DND-41 (cell line): ENCODE results near the gene METAP1D.

Source experiments
- ATAC-seq: fragments of 200-7000 bp; cut with Tn5 transposase; 3 replicates; pipeline ENCODE4 v1.9.1; 2021; ENCODE audit warnings: low read depth; ENCODE audit not compliant: insufficient read depth
- DNase-seq: peaks from one replicate; pipeline ENCODE4 v3.0.0-alpha.2; 2020
- H2AFZ ChIP-seq: 2 replicates; pipeline ENCODE4 v1.6.0; 2012; ENCODE audit warnings: low read depth, low read length
- H3K27ac ChIP-seq: 2 replicates; pipeline ENCODE4 v1.5.1; 2012; ENCODE audit warnings: low read length, inconsistent platforms
- H3K27me3 ChIP-seq: fragments of 200-600 bp; sonication (generic); 2 replicates; pipeline ENCODE4 v1.6.0; 2012; ENCODE audit warnings: low read length, mild to moderate bottlenecking, inconsistent platforms; ENCODE audit not compliant: insufficient read depth, poor library complexity
- H3K36me3 ChIP-seq: 2 replicates; pipeline ENCODE4 v1.5.1; 2012; ENCODE audit warnings: low read length, inconsistent platforms; ENCODE audit not compliant: insufficient read depth
- H3K4me1 ChIP-seq: 2 replicates; pipeline ENCODE4 v1.5.1; 2012; ENCODE audit warnings: mild to moderate bottlenecking, low read length; ENCODE audit not compliant: insufficient read depth
- H3K4me2 ChIP-seq: 2 replicates; pipeline ENCODE4 v1.6.0; 2012; ENCODE audit warnings: mild to moderate bottlenecking, moderate library complexity, low read length, inconsistent platforms; ENCODE audit not compliant: insufficient read depth
- H3K4me3 ChIP-seq, 2 experiments: fragments of 200-600 bp in 1 of 2; shearing (Covaris generic) in 1 of 2; 2 replicates each; pipeline ENCODE4 v1.5.1; 2012 to 2016; ENCODE audit warnings: inconsistent platforms in 2 of 2, low read length in 2 of 2, mild to moderate bottlenecking in 2 of 2, low read depth in 1 of 2, moderate library complexity in 1 of 2
- H3K79me2 ChIP-seq: 2 replicates; pipeline ENCODE4 v1.6.0; 2012; ENCODE audit warnings: low read length, inconsistent platforms; ENCODE audit not compliant: insufficient read depth
- H3K9ac ChIP-seq: 2 replicates; pipeline ENCODE4 v1.6.0; 2012; ENCODE audit warnings: low read depth, mild to moderate bottlenecking, inconsistent platforms, low read length, moderate library complexity
- H3K9me3 ChIP-seq: 2 replicates; pipeline ENCODE4 v1.5.1; 2012; ENCODE audit warnings: low read length, moderate library complexity, mild to moderate bottlenecking, inconsistent platforms; ENCODE audit not compliant: insufficient read depth, severe bottlenecking
- H4K20me1 ChIP-seq: 2 replicates; pipeline ENCODE4 v1.6.0; 2012; ENCODE audit warnings: low read length; ENCODE audit not compliant: insufficient read depth
- EZH2 ChIP-seq: IDR thresholded peaks from 3 replicates; pipeline ENCODE4 v1.6.1; 2012; ENCODE audit warnings: borderline replicate concordance, low read depth, mild to moderate bottlenecking, moderate library complexity, low read length, inconsistent platforms; ENCODE audit not compliant: severe bottlenecking
- TF ChIP-seq, protein P1 (sequence below): IDR thresholded peaks from 2 replicates; pipeline ENCODE4 v1.5.1; 2012; ENCODE audit warnings: borderline replicate concordance, low read length, moderate library complexity, mild to moderate bottlenecking; ENCODE audit not compliant: poor library complexity, severe bottlenecking; ENCODE audit errors: extremely low read depth

Gene METAP1D

DNA sequence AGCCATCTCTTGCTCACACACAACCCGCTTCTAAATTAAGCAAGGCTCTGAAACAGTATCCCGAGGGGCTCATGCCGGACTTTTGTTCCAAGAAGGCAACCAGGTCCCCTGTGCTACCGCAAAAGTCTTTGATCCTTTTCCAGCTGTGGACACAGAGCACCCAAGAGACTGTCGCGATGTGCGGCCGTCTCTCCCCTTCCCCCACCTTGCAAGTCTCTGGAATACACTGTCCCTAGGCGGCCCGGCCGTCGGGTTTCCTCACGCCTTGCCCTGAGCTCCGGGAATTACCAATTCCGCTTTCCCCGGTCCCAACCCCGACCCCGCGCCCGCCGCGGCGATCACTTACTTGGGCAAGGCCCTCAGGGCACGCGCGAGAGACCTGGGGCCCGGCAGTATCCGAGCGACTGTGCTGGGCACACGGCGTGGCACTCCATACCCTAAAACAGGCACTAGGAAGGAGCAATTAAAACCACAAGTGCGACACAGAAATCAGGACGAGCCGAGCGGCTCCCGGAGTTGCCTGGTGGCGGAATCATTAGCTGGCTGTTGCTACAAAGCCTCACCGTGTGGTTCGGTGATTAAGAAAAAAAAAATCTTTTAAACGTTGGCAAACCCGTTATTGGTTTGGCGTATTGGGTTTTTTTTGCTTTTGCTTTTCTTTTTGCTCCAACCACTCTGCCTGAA, 83.3 kb downstream of the METAP1D start:
- Histone ChIP-seq H3K27ac (no peak overlapping the region), H3K36me3 (peaks cover 3% of the 10 kb centered on the region; the same call in 1 of the 2 replicates), H3K4me3 (no peak overlapping the region), H3K4me2 (no peak overlapping the region), H2AFZ (no peak overlapping the region), H3K9me3 (no peaks in the 10 kb centered on the region), H3K27me3 (no peaks in the 10 kb centered on the region), H3K9ac (no peak overlapping the region), H4K20me1 (no peaks in the 10 kb centered on the region), H3K4me1 (peaks cover 20% of the 10 kb centered on the region), H3K79me2 (no peaks in the 10 kb centered on the region)
- ATAC-seq, result no peak
- TF ChIP-seq, protein P1, sequence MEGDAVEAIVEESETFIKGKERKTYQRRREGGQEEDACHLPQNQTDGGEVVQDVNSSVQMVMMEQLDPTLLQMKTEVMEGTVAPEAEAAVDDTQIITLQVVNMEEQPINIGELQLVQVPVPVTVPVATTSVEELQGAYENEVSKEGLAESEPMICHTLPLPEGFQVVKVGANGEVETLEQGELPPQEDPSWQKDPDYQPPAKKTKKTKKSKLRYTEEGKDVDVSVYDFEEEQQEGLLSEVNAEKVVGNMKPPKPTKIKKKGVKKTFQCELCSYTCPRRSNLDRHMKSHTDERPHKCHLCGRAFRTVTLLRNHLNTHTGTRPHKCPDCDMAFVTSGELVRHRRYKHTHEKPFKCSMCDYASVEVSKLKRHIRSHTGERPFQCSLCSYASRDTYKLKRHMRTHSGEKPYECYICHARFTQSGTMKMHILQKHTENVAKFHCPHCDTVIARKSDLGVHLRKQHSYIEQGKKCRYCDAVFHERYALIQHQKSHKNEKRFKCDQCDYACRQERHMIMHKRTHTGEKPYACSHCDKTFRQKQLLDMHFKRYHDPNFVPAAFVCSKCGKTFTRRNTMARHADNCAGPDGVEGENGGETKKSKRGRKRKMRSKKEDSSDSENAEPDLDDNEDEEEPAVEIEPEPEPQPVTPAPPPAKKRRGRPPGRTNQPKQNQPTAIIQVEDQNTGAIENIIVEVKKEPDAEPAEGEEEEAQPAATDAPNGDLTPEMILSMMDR, result no peak
- no peak for TF ChIP-seq EZH2
- DNase-seq, result no peak

DNA sequence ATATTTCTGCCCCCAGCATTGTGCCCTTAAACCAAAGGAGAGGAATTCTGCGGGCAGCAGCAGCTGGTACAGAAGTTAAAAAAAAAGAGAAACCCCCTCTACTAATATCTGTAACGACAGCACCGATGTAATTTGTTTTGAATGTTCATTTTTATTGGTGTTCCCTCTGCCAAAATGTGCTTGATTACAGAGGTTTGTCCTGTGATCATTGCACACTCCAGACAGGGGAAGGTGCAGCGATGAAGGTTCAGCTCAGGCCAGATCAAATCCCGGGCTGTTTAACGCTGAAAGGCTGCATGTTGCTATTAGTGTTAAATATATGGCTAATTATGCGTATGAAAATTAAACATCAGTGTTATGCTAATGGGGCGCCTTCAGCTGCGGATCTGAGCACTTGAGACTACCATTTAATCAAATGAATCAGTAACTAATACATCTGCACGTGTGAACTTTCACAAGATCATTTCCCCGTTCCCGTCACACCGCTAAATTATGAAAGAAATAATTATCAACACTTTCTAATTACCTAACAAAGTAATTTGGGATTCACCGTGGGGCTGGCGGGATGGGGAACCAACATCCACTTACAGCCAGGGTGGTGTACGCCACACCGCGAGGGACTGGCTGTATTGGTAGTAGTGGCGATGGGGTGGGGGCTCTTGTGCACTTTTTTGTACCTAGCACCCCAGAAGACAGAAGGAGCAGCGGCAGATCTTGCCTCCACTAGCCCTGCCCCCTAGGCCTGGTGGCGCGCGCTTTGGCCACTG, 84.1 kb downstream of the METAP1D start:
- Histone ChIP-seq H3K27me3 (no peaks in the 10 kb centered on the region), H3K36me3 (peaks cover 8% of the 10 kb centered on the region), H3K4me1 (peaks cover 20% of the 10 kb centered on the region), H3K9ac (peak overlapping the region; percentile 92), H3K27ac (no peak overlapping the region), H3K4me2 (peak overlapping the region; percentile 98), H3K9me3 (no peaks in the 10 kb centered on the region), H3K4me3 (peak overlapping the region in 1 of 2 experiments; percentile 96; a peak in 2 of 4 replicates), H2AFZ (peak overlapping the region; percentile 98), H3K79me2 (no peaks in the 10 kb centered on the region), H4K20me1 (no peaks in the 10 kb centered on the region)
- peak; percentile 23 for DNase-seq
- no peak for TF ChIP-seq EZH2
- TF ChIP-seq, protein P1, result no peak
- ATAC-seq, result no peak

DNA sequence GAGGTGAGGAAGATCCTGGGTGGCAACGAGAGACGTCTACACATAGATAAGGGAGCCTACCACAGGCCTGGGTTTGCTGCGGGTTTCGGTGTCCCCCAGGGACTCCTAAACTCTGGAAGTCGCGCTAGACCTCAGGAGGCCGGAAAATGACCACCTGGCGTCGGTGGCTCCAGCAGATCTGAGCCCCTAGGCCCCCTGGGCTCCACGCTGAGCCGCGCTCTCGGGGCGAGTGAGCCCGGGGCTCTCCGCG, 84.6 kb downstream of the METAP1D start:
- peaks cover 8% of the 10 kb centered on the region for H3K36me3 ChIP-seq
- peaks cover 20% of the 10 kb centered on the region for H3K4me1 ChIP-seq
- H3K27me3 ChIP-seq, result no peaks in the 10 kb centered on the region
- H3K9ac ChIP-seq, result peak overlapping the region; percentile 92
- H4K20me1 ChIP-seq, result no peaks in the 10 kb centered on the region
- peak overlapping the region; percentile 98 for H3K4me2 ChIP-seq
- H3K27ac ChIP-seq, result peak overlapping the region; percentile 77
- H2AFZ ChIP-seq, result peak overlapping the region; percentile 98
- H3K79me2 ChIP-seq, result no peaks in the 10 kb centered on the region
- DNase-seq (no peak), ATAC-seq (peak; percentile 2; the same call in 1 of the 3 replicates)
- TF ChIP-seq, protein P1, result no peak
- TF ChIP-seq EZH2, result no peak
- peak overlapping the region; percentile 68 to 96 for H3K4me3 ChIP-seq
- H3K9me3 ChIP-seq, result no peaks in the 10 kb centered on the region
